HTR-8/SVneo (cell line): ENCODE data around the gene ENC1.

ENCODE experiments used
- DNase-seq: peaks from one replicate; pipeline ENCODE4 v3.0.0; 2011; ENCODE audit warnings: low spot score, mixed read lengths; ENCODE audit not compliant: insufficient read length
- FAIRE-seq: peaks from 2 replicates; lab custom pipeline; 2011; peaks lifted over from hg19 to GRCh38; lab: Jason Lieb, UNC

ENC1 gene

DNA sequence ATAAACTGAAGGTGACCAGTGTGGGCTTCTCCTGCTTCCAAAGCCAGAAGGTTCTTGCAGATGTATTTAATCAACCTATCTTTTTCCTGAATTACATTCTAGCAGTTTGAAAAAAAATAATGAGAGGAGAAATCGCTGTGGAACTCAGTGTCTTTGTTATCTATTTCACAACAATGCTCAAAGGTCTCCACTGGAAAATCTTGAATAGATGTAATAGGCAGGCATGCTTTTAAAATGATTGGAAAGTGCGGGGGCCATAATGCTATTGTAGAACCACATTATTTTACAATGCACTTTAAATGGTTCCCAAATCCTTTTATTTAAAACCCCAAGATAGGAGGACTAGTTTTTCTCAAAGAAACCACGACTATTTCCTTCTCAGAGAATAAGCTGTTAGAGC, 23.3 kb downstream of the ENC1 start:
- FAIRE-seq, result no peak

DNA sequence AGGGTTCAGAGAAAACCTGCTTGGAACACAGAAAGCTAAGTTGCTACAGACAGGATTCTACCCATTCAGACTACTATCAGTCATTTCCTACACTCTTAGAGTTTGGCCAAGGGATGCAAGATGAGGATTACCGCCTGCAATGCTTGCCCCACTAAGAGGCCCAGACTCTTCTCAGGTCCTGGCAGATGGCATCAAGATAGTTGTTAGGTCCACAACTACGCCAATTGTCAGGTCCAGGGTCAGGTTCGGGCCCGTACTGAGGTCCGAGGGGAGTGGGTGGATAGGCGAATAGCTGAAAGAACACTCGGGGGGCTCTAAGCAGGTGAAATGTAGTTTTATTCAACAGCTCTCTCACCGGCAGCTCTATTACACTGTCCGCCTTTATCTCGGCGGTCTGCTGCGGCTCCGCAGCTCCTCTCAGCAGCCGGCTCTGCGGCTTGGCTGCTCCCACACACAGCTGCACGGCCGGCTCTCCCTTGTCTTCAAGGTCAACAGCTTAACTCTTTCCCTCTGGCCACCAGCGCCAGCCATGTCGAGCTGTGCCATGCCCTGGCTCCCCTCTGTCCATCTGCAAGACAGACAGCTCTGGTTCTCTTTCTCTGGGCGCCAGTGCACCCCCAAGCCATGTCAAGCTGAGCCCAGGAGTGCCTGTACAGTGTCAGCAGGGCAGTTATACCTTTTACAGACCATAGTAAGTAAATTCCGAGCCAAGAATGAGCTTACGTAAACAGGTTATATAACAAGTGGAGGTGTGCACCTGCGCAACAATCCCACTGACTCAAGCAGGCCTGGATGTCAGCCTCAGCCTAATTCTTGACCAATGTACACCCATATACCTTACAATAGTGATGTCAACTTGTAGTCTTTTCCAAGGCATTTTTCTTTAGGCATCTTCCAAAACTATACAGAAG, 24.0 kb downstream of the ENC1 start:
- DNase-seq (no peak), FAIRE-seq (no peak)

More for the DNA sequence above, 23.3 kb downstream of the ENC1 start:
- DNase-seq, result no peak

DNA sequence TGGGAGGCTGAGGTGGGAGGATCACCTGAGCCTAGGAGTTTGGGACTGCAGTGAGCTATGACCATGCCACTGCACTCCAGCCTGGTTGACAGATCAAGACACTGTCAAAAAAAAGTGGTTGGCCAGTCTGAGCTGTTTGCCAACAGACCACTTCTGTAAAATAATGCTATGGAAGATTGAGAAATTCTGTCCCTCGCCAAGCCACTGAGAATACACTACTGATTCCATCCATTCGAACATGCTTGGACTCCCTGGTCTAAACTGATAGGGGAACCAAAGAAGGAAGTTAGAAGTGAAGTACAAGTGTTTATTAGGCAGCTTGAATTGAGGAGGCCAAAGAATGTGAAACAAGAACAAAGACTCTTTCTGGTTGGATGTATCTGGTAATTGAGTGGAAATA, 27.2 kb downstream of the ENC1 start:
- DNase-seq, result no peak
- FAIRE-seq, result no peak

DNA sequence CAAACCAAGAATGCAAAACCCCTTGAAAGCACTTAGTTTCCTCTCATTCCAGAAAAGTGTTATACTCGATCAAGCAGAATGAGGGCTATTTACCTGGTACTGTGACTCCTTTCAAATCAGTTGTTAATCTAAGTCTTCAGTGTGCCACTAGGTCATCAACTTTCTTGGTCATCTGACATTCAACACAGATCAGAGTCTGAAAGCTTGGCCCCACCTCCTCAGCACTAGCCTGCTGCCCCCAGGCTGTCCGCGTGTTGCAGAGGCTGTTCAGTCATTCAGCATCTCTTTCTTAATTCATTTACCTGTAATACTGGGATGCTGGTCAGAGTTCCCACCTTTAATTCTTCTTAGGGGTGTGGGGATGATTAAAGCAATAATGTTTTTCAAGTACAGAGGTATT, 28.5 kb downstream of the ENC1 start:
- DNase-seq, result no peak
- FAIRE-seq, result no peak

DNA sequence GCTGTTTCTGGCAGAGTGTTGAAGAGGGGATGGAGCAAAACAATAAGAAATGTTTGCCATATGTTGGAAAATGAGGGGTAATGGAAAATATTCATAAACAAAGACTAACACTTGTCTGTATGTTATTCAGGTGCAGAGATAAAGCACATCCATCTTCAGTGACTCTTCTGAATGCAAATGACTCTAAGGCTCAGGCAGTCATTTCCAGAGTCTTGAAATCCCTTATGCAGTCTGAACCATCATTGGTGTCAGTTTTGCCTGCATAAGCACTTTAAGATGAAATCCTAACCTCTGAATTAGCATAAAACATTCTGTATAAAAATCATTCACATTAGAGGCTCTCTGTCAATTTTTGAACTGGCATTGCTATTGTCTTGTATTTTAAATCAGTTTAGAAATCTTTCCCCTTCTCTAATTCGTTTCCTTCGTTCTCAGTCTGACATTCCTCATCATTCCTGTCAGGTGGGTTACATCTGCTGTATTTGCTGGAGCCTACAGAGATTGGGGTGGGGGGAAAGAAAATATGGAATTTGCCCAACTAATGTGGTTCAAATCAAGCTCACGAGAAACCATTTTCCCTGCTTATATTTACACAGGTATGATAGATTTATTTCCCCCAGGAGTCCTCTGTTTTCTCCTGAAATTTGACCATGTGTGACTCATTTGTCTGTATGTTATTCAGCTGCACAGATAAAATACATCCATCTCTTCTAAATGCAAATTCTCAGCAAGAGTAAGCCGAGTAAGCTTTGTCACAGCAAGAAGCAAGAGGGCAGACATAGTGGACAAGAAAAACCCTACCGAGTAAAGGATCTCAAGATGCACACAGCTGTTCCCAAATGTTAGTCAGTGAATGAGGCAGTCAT, 31.6 kb downstream of the ENC1 start:
- DNase-seq, result no peak
- no peak for FAIRE-seq

DNA sequence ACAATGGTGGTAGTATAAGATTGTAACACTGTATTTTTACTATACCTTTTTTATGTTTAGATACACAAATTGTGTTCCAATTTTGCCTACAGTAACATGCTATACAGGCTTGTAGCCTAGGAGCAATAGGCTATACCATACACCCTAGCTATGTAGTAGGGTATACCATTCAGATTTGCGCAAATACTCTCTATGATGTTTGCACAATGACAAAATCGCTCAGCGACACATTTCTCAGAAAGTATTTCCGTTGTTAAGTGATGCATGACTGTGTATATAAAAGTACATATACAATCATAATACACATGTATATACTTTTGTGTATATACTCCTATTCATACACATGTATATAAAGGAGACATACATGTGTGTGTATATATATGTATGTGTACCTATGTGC, 34.8 kb downstream of the ENC1 start:
- FAIRE-seq (no peak), DNase-seq (no peak)

DNA sequence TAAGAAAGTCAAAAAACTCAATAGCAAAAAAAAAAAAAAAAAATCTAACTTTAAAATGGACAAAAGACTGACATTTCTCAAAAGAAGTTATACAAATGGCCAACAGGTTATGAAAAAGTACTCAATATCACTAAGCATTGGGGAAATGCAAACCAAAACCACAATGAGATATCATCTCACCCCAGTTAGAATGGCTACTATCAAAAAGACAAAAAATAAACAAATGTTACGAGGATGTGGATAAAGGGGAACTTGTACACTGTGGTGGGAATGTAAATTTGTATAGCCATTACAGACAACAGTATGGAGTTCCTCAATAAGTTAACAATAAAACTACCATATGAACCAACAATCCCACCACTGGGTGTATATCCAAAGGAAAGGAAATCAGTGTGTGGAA, 37.2 kb downstream of the ENC1 start:
- no peak for FAIRE-seq
- DNase-seq, result no peak

DNA sequence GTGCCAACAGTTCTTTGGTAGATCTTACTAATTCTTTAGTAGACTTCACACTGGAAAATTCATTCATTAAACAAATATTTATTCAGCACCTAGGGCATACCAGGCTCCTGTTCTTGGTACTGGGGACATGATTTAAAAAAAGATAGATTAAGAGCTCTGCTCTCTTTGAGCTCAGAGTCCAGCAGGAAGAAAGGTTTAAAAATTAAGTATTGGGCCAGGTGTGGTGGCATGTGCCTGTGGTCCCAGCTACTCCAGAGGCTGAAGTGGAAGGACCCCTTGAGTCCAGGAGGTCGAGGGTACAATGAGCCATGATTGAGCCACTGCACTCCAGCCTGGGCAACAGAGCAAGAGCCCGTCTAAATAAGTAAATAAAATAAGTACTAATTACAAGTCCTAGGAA, 41.4 kb downstream of the ENC1 start:
- FAIRE-seq, result no peak
- DNase-seq, result no peak

DNA sequence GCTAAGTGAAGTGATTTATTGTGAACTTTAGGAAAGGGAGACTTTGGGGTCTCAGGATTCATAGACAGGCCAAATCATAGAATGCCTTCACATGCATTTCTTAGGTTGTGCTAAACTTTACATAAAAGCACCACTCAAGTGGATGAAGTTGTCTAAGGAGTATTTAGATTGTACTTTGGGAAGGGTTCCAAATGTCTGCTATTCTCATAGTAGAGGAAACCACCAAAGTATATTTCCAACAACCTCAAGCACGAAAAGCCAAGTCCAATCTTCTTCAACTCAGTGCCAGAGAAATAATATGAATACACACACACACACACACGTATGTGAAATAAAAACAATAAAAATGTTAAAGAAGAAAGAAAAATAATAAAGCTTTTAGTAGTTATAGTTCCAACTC, 41.8 kb downstream of the ENC1 start:
- DNase-seq (no peak), FAIRE-seq (no peak)

DNA sequence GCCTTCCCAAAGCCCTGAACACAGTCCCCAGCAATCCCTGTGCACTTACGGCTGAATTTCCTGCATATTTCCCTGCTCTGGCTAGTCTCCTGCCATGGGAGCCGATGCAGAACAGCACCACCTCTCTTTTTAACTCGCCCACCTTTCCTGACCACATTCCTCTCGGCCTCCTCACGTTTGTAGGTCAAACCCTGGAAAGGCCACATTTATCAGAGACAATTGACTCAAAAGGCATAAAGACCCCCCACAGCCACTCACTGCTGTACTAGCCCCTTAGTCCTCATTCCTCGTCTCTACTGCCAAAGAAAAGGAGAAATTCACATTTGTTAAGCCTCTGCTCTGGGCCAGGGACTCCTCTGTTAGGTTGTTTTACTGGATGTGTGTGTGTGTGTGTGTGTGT, 43.6 kb downstream of the ENC1 start:
- no peak for FAIRE-seq
- no peak for DNase-seq

DNA sequence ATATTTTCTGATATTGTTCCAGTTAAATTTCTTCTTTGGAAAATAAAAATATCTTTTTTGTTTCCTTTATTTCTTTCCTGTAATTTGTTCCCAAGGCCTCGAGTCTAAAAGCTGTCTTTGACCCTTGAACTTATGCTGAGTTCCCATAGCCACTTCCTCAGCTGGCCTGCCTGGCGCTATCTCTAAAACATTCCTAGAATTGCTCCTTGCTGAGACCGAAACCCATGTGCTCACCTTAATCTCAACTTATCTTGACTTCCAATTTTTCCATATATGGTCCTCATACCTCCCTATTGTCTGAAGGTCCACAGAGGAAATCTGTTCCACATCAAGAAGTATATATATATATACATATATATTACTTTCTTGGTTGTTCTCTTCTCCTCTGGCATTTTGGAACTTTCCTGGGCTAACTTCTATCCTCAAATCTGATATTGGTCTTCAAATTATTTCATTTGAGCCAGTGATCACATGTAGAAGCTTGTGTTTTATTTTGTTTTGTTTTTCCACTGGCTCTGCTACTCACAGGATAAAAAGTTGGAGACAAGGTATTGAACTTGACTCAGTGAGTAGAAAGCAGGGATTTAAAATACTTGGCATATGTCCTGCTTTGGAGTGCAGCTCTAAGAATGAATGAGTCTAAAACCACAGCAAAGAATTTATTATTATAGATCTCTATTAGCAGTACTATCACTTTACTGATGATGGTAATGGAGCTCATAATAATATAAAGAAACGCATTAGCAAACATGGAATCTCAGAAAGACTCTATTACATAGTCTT, 45.2 kb downstream of the ENC1 start:
- no peak for FAIRE-seq
- DNase-seq, result peak; percentile 40

DNA sequence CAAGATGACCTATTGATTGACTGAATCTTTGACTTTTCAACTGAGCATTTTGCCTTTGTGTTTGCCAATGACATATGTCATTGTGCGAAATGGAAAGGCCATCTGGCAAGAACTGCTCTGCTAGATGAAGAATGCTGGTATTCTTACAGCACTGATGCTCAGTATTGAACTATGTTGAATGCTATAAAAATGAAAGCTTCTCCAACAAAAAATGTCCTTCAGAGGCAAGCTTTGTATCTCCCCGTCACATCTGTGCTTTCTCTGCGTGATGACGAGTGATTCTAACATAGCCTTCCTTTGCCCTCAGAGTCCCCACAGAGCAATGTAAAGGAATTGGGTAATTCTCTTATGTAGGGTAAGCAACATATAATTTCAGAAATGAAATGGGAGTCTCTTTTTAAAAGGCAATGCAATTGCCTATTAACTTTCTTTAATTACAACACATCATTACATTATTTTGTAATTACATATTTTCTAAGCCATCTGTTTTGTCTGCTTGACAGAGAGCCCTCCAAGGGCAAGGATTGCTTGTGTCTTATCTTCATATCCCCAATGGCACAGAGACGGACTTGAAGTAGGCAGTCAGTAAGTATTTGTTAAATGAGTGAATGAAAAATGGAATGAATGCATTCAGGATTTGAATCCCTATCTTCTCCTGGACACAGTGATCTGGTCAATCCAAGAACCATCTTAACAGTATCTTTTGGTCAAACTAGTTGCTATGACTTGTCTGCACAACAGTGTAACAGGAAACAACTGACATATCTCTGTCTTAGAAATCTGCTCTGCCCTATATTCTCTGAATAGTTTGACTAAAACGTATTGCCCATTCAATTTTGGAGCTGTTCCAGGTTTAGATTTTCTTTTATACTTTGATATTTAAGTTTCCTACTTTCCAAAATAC, 46.1 kb downstream of the ENC1 start:
- FAIRE-seq (no peak), DNase-seq (no peak)

DNA sequence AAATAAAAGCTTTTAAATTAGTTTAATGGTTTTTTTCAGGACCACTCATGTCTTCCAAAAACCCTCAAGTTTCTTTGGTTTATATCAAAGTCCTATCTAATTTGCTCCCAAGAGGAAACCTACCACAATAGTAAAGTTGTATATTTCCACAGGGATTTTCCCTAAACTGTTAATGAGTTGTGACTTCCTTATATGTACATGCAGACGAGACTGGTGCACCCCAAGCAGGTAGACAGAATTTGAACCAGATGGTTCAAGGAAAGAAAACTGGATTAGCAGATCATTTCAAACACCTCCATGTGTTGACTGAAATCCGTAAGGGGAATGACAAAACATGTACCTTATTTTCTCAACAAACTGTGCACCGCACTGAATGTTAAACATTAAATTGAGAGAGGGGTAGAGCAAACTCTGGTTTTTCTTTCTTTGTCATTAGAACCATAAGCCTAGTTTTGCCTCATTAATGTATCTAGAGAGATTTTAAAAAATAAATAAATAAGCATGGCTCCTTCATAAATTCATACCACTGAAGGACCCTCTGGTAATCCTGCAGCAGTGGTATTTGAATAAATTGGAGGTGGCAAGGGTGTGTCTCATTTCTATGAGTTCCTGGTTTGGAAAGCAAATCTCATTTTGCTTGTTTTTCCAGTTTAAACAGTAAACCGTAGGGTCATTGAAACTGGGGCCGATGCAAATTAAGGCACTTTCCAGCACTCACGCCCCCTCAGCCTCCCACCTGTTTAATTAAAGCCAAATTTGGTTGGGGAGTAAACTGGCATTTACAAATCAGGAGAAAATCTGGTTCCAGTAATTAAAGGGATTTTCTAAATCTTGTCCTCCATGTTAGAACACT, 51.1 kb downstream of the ENC1 start:
- FAIRE-seq, result no peak
- DNase-seq, result no peak

DNA sequence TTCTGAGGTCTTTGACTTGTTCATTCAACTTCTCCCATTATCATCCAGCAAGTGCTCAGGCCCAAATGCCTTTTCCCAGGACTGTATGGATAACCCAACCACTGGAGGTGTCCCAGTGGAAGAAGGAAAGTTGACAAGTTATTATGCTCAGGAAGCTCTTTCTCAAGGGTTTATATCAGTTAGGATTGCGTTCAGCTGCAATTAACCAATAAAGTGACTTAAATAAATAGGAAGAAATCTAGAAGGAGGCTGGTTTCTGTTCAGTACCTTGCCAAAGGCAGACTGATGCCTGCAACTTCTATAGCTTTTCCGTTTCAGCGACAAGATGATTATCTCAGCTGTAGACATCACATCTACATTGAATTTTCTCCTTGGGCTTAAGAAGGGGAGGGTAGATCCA, 52.1 kb downstream of the ENC1 start:
- FAIRE-seq (no peak), DNase-seq (no peak)

DNA sequence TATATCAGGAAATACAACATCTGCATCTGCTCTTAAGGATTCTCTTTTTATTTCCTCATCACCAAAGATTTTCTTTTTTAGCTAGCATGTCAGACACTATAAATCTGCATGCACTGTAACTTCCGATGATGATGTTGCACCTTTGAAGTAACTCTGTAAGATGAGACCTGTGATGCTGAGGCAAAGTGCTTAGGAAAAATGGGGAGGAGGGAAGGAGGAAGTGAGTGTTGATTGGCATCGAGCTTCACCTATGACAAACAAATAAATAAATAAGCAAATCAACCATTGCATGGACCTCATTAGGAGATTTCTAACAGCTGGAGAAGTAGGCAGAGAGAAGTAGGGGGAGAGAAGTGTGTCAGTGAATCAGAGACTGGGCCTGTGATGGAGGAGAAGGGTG, 52.6 kb downstream of the ENC1 start:
- DNase-seq (no peak), FAIRE-seq (no peak)

DNA sequence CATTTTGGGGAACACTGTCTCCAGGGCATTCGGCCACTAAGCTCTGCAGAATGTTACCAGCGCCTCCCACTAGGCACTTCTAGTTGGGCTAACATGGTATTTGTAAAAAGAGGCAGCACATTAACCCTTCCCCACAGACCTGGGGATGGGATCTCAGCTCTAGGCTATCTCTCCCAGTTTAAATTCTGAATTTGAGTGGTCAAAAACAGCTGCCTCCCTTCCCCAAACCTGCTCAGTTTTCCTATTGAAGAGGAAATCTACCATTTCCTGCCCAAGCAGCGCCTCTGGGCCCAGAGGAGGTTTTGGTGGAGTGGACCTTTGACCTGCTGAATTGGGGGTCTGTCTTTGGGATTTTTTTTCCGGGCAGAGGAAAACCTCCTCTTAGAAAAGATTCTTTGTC, 53.2 kb downstream of the ENC1 start:
- DNase-seq (no peak), FAIRE-seq (no peak)

DNA sequence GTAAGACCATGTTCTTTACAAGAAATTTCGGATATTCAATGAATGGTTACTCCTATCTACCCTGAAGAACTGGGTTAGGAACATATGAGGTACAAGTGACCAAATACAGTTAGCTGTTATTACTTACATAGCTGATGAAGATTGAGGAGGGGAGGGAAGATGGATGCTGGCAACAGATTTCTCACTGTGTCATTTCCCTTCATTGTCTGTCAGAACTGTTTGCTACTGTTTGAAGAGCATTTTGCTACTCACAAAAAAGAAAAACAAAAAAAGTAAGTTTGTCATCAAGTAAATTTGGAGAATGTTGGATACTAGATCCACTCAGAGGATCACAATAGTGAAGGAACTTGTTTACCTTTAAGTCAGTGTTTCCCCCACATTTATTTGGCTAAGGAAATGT, 53.7 kb downstream of the ENC1 start:
- FAIRE-seq, result no peak

DNA sequence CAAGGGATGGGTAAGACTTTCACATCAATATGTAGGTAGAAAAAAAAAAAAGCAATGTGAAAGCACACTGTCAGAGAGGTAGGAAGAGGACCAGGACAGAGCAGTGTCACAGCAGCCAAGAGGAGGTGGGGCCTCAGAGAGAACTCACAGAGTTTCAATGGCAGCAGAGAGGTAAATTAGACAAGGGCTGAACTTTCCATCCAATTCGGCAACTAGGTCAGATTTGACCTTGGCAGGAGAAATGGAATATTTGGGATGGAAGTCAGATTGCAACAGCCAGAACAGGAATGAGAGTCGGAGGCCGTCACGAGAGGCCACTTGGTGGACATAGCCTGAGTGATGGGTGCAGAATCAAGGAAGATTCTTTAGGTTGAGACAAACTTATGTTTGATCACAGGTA, 57.7 kb downstream of the ENC1 start:
- FAIRE-seq (no peak), DNase-seq (no peak)

More for the DNA sequence above, 53.7 kb downstream of the ENC1 start:
- DNase-seq, result no peak

DNA sequence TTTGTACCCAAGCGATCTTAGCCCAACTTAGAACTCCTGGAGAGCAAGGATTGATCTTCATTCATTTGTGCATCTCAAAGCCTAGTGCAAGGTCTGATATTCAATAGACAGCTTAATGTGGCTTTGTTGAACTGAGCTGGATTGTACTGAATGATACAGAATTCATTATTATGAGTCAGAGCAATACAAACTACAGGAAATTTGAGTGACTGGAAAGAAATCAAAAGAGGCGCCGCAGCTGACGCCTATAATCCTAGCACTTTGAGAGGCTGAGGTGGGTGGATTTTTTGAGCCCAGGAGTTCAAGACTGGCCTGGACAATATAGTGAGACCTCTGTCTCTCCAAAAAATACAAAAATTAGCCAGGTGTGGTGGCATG, 58.6 kb downstream of the ENC1 start:
- DNase-seq, result no peak
- no peak for FAIRE-seq
